AG04449 (cell line): ENCODE results near the gene TCFL5.

Experiments
- CTCF ChIA-PET: fragments of 350-600 bp; formaldehyde crosslinking; extraction: SDS; loops from one replicate; lab custom pipeline; 2021; ENCODE audit warnings: antibody characterized with exemption; lab: Yijun Ruan, JAX
- POLR2A ChIA-PET: fragments of 400-600, 350-600 bp; formaldehyde crosslinking; extraction: SDS; loops from one replicate; lab custom pipeline; 2020; ENCODE audit warnings: antibody characterized with exemption, inconsistent platforms; lab: Yijun Ruan, JAX
- DNase-seq: peaks from one replicate; pipeline ENCODE4 v3.0.0-alpha.2; 2010; ENCODE audit warnings: low read depth, low spot score
- H3K4me3 ChIP-seq: 2 replicates; pipeline ENCODE4 v1.5.1; 2011; ENCODE audit warnings: low read depth, mild to moderate bottlenecking, control low read depth, low read length
- TF ChIP-seq, protein P1 (sequence below): IDR thresholded peaks from one replicate; pipeline ENCODE4 v1.5.1; 2011; ENCODE audit warnings: mild to moderate bottlenecking, moderate library complexity, low read length, control low read depth, inconsistent platforms; ENCODE audit not compliant: insufficient read depth; ENCODE audit errors: missing control alignments

The TCFL5 gene

DNA sequence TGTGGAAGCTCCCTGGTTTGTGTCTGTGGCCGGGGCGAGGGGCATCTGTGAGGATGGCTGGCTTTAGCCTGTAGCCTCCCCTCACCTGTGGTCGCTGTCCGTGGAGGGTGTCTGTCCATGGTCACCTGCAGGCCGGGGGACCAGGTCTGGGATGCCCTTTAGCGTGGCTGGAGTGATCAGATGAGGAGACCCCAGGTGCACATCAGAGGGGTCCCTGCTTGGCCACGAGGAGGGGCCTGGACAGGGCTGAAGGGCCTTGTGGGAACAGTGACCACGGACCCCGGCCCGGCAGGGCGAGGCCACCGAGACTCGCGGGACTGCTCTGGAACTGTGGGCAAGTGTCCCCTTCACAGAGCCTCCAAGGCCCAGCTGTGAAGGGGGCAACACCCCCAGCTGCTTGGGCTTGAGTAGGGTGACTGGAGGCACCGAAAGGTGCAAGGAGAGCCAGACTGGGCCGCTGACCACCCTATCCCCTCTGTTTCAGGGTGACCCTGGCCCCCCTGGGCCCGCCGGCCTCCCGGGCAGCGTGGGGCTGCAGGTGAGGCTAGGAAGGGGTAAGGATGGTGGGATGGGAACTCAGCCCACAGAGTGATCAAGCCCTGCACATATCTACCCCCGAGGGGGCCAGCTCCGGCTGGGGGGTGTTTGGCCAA, 36.2 kb downstream of the TCFL5 start:
- ChIA-PET POLR2A (no interaction called here), CTCF (interaction anchor here (1.1 to 8.2 kb wide), 2 partner anchors 11 to 17 kb away, joined by 3 to 43 read pairs; no protein-coding TSS in a partner anchor)
- H3K4me3 ChIP-seq: no peak overlapping the region
- TF ChIP-seq, protein P1, sequence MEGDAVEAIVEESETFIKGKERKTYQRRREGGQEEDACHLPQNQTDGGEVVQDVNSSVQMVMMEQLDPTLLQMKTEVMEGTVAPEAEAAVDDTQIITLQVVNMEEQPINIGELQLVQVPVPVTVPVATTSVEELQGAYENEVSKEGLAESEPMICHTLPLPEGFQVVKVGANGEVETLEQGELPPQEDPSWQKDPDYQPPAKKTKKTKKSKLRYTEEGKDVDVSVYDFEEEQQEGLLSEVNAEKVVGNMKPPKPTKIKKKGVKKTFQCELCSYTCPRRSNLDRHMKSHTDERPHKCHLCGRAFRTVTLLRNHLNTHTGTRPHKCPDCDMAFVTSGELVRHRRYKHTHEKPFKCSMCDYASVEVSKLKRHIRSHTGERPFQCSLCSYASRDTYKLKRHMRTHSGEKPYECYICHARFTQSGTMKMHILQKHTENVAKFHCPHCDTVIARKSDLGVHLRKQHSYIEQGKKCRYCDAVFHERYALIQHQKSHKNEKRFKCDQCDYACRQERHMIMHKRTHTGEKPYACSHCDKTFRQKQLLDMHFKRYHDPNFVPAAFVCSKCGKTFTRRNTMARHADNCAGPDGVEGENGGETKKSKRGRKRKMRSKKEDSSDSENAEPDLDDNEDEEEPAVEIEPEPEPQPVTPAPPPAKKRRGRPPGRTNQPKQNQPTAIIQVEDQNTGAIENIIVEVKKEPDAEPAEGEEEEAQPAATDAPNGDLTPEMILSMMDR: no peak
- no peak for DNase-seq

GRCh38 chr20:62824476-62825332, 36.9 kb downstream of the TCFL5 start:
- POLR2A ChIA-PET: no interaction called here
- CTCF ChIA-PET: interaction anchor here (1.1 to 8.2 kb wide), 3 partner anchors 11 to 75 kb away, joined by 3 to 43 read pairs (median 3); no protein-coding TSS in a partner anchor
- no peak for DNase-seq
- no peak overlapping the region for H3K4me3 ChIP-seq
- TF ChIP-seq, protein P1: no peak

GRCh38 chr20:62823688-62824475, 37.7 kb downstream of the TCFL5 start:
- no peak for DNase-seq
- CTCF ChIA-PET: interaction anchor here (1.1 to 8.2 kb wide), 5 partner anchors 9 to 188 kb away, joined by 3 to 43 read pairs (median 4); no protein-coding TSS in a partner anchor
- POLR2A ChIA-PET: no interaction called here
- TF ChIP-seq, protein P1: no peak
- H3K4me3 ChIP-seq: no peak overlapping the region

DNA sequence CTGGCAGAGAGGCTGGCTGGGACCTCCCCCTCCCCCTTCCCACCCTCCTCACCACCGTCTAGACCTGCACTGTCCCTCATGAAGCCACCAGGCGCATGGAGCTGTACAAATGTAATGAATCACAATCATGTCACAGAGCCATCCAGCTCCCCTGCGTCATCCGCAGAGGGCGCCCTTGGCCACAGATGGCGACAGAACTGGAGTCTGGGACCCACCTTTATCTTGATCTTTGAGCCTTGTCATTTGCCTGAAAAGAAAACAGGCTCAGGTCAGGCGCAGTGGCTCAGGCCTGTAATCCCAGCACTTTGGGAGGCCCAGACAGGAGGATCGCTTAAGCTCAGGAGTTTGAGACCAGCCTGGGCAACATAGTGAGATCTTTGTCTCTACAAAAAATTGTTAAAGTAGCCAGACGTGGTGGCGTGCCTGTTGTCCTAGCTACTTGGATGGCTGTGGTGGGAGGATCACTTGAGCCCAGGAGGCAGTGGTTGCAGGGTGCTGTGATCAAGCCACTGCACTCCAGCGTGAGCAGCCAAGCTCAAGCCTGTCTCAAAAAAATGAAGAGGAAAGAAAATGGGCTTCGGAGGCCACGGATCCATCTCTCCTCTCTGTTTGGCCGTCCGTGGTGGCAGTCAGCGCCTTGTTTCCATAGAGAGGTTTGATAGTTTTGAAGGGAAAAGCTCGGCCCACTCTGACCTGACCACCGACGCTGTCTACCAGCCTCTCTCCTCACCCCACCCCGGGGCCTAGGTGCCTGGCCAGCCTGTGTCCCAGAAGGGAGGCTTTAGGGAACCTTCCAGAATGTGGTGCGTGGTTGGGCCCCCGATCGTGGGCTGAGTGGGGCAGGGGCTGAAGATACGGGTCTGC, 38.6 kb downstream of the TCFL5 start:
- CTCF ChIA-PET: interaction anchor here (0.8 to 8.2 kb wide), 6 partner anchors 10 to 188 kb away, joined by 3 to 43 read pairs (median 6); no protein-coding TSS in a partner anchor
- POLR2A ChIA-PET: no interaction called here
- H3K4me3 ChIP-seq: no peak overlapping the region
- no peak for DNase-seq
- TF ChIP-seq, protein P1: peak; percentile 35

- no peak for DNase-seq
- H3K4me3 ChIP-seq: no peak overlapping the region
- POLR2A ChIA-PET: no interaction called here
- TF ChIP-seq, protein P1: no peak
- CTCF ChIA-PET: interaction anchor here (0.8 to 8.2 kb wide), 6 partner anchors 10 to 189 kb away, joined by 3 to 43 read pairs (median 6); no protein-coding TSS in a partner anchor
Observed at GRCh38 chr20:62822239-62822787, 39.3 kb downstream of the TCFL5 start.
